B cell (primary cell): Measurements from ENCODE around the gene SCGB1D2. TPM values are rescaled to one million over a fixed set of nuclear protein-coding genes. Genes with fewer than 3 reads are reported as not detected.

Source experiments
- ATAC-seq: fragments of 200-7000 bp; cut with Tn5 transposase; one replicate; pipeline ENCODE4 v1.10.0; 2021; ENCODE audit warnings: low read depth, mild to moderate bottlenecking, moderate number of reproducible peaks, moderate library complexity
- CTCF ChIA-PET: fragments of 350-600 bp; sonication (Branson Sonifier 250); formaldehyde crosslinking; loops from one replicate; lab custom pipeline; 2021; ENCODE audit warnings: antibody characterized with exemption, inconsistent platforms; lab: Charles Lee
- POLR2A ChIA-PET: fragments of 350-600 bp; sonication (Branson Sonifier 250); formaldehyde crosslinking; loops from one replicate; lab custom pipeline; 2021; ENCODE audit warnings: antibody characterized with exemption; lab: Charles Lee
- DNase-seq: peaks from one replicate; pipeline ENCODE4 v3.0.0; 2013
- H2AFZ ChIP-seq: 2 replicates; pipeline ENCODE4 v1.6.1; 2012; ENCODE audit warnings: mild to moderate bottlenecking, low read depth, low read length; ENCODE audit not compliant: insufficient read depth, poor library complexity, severe bottlenecking
- H3K27ac ChIP-seq, 2 donors: 1 replicate in 1 of 2; 2 replicates in 1 of 2; pipeline ENCODE4 v1.5.1; 2012 to 2013; ENCODE audit warnings: low read length in 2 of 2, mild to moderate bottlenecking in 2 of 2, moderate library complexity in 1 of 2
- H3K27me3 ChIP-seq, 4 experiments: fragments of 200-600 bp in 1 of 4; sonication (generic) in 1 of 4; replicated peaks in 1 of 4; 1 replicate in 2 of 4; 2 replicates in 2 of 4; pipeline versions ENCODE4 v1.6.1 to v1.7.0; 2013 to 2016; ENCODE audit warnings: low read length in 3 of 4, mild to moderate bottlenecking in 2 of 4, mixed read lengths in 1 of 4, moderate library complexity in 1 of 4; ENCODE audit not compliant: insufficient read depth in 4 of 4, control insufficient read depth in 3 of 4; ENCODE audit errors: control extremely low read depth in 1 of 4
- H3K36me3 ChIP-seq, 2 experiments: replicated peaks in 1 of 2; 1 replicate in 1 of 2; 2 replicates in 1 of 2; pipeline versions ENCODE4 v1.6.1 to v1.7.1; 2013; ENCODE audit warnings: low read length in 1 of 2; ENCODE audit not compliant: insufficient read depth in 2 of 2, control insufficient read depth in 1 of 2; ENCODE audit errors: control extremely low read depth in 1 of 2, extremely low read depth in 1 of 2
- H3K4me1 ChIP-seq, 2 donors: fragments of 200-600 bp in 1 of 2; sonication (generic) in 1 of 2; 1 replicate in 1 of 2; 2 replicates in 1 of 2; pipeline versions ENCODE4 v1.5.1 to v1.6.1; 2013 to 2017; ENCODE audit warnings: low read length in 2 of 2; ENCODE audit not compliant: control insufficient read depth in 2 of 2, insufficient read depth in 2 of 2
- H3K4me2 ChIP-seq: replicated peaks from 2 replicates; pipeline ENCODE3; 2012; ENCODE audit warnings: mild to moderate bottlenecking, low read depth, low read length; ENCODE audit not compliant: poor library complexity, severe bottlenecking
- H3K4me3 ChIP-seq, 5 experiments: fragments of 200-600 bp in 1 of 5; sonication (generic) in 1 of 5; 1 replicate in 3 of 5; 2 replicates in 2 of 5; pipeline versions ENCODE4 v1.5.1 to v1.7.0; 2011 to 2016; ENCODE audit warnings: low read length in 4 of 5, mild to moderate bottlenecking in 4 of 5, low read depth in 2 of 5, control low read depth in 1 of 5, moderate library complexity in 1 of 5; ENCODE audit not compliant: insufficient read depth in 1 of 5; ENCODE audit errors: control extremely low read depth in 1 of 5, extremely low read depth in 1 of 5
- H3K79me2 ChIP-seq: fragments of 200-600 bp; sonication (generic); one replicate; pipeline ENCODE4 v1.6.0; 2016; ENCODE audit warnings: low read length; ENCODE audit not compliant: control insufficient read depth, insufficient read depth
- H3K9ac ChIP-seq: fragments of 200-600 bp; sonication (generic); 2 replicates; pipeline ENCODE4 v1.6.1; 2017; ENCODE audit warnings: mild to moderate bottlenecking, low read length, moderate library complexity
- H3K9me3 ChIP-seq, 3 donors: one replicate each; pipeline versions ENCODE4 v1.6.1 to v1.7.1; 2013; ENCODE audit warnings: low read length in 2 of 3; ENCODE audit not compliant: control insufficient read depth in 2 of 3, insufficient read depth in 1 of 3; ENCODE audit errors: control extremely low read depth in 1 of 3
- H4K20me1 ChIP-seq: 2 replicates; pipeline ENCODE4 v1.6.0; 2012; ENCODE audit warnings: mild to moderate bottlenecking, low read length; ENCODE audit not compliant: insufficient read depth, control insufficient read depth, poor library complexity, severe bottlenecking
- H3K27ac Mint-ChIP-seq: one replicate; pipeline ENCODE4 v1.8.0; 2021; ENCODE audit warnings: mixed read lengths
- H3K27me3 Mint-ChIP-seq: one replicate; pipeline ENCODE4 v1.8.0; 2021; ENCODE audit warnings: mixed read lengths
- H3K4me1 Mint-ChIP-seq: one replicate; pipeline ENCODE4 v1.8.0; 2021; ENCODE audit warnings: mixed read lengths
- H3K4me3 Mint-ChIP-seq: one replicate; pipeline ENCODE4 v1.8.0; 2021; ENCODE audit warnings: mixed read lengths
- H3K9me3 Mint-ChIP-seq: one replicate; pipeline ENCODE4 v1.8.0; 2022; ENCODE audit warnings: mixed read lengths; ENCODE audit not compliant: insufficient read depth
- EZH2 ChIP-seq: IDR thresholded peaks from 2 replicates; pipeline ENCODE4 v1.6.1; 2012; ENCODE audit warnings: borderline replicate concordance, low read depth, mild to moderate bottlenecking, moderate library complexity, low read length; ENCODE audit not compliant: insufficient read depth, poor library complexity, severe bottlenecking
- WGBS: methylation state at CpG from one replicate; pipeline ENCODE4 v1.1.5; 2013; ENCODE audit warnings: missing lambda C conversion rate; ENCODE audit not compliant: insufficient coverage; 5-methylcytosine and 5-hydroxymethylcytosine counted together
- intact Hi-C: fragments of 100-400 bp; cut with micrococcal nuclease; formaldehyde crosslinking; loops from one replicate; pipeline ENCODE4 v1.10.0; 2022
- polyA plus RNA-seq: library from polyadenylated mRNA; depleted of rRNA; stranded (reverse); fragments of >200 nt; gene quantifications from 2 replicates; pipeline ENCODE4 v1.2.3, GENCODE V29; 2012
- total RNA-seq, 2 donors: library from RNA; stranded (reverse); fragments of 120-200 nt in 1 of 2; gene quantifications; 1 replicate in 1 of 2; 2 replicates in 1 of 2; pipeline versions ENCODE4 v1.2.3 to v1.2.4, GENCODE V29; 2013 to 2022
- TF ChIP-seq, protein P1 (sequence below): fragments of 200-600 bp; IDR thresholded peaks from one replicate; pipeline ENCODE4 v1.8.0; 2022; ENCODE audit warnings: antibody characterized with exemption, mild to moderate bottlenecking

SCGB1D2 gene
- total and polyA plus RNA-seq, 2 donors (not counting 1 experiment from before 2014, with no cell fraction given): not detected

DNA sequence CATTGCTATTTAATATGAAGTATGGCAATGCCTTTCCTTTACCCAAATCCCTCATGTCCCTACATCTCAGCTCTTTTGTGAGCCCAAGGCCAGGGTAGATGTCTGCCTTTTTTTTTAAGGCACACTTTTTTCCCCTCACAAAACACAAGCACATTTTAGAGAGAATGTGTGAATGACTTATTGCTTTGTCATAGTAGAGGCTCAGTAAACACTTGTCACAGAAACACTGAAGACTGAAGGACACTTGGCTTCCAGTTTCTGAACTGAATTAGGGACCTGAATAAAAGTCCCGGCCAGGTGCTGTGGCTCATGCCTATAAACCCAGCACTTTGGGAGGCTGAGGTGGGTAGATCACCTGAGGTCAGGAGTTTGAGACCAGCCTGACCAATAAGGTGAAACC, 25.0 kb downstream of the SCGB1D2 start:
- POLR2A ChIA-PET: no interaction called here
- Mint-ChIP-seq H3K27me3 (peaks cover 37% of the 10 kb centered on the region), H3K9me3 (no peaks in the 10 kb centered on the region), H3K4me3 (no peak overlapping the region), H3K27ac (no peak overlapping the region), H3K4me1 (no peaks in the 10 kb centered on the region)
- Histone ChIP-seq H4K20me1 (no peaks in the 10 kb centered on the region), H3K27me3 (peaks cover 0 to 22% (median 0%) of the 10 kb centered on the region in 4 experiments), H3K4me3 (no peak overlapping the region), H3K9ac (no peak overlapping the region), H3K27ac (no peak overlapping the region), H2AFZ (no peak overlapping the region), H3K9me3 (peaks cover 0 to 2% (median 0%) of the 10 kb centered on the region in 3 donors), H3K79me2 (no peaks in the 10 kb centered on the region), H3K36me3 (no peaks in the 10 kb centered on the region), H3K4me2 (no peak overlapping the region), H3K4me1 (no peaks in the 10 kb centered on the region)
- TF ChIP-seq, protein P1, sequence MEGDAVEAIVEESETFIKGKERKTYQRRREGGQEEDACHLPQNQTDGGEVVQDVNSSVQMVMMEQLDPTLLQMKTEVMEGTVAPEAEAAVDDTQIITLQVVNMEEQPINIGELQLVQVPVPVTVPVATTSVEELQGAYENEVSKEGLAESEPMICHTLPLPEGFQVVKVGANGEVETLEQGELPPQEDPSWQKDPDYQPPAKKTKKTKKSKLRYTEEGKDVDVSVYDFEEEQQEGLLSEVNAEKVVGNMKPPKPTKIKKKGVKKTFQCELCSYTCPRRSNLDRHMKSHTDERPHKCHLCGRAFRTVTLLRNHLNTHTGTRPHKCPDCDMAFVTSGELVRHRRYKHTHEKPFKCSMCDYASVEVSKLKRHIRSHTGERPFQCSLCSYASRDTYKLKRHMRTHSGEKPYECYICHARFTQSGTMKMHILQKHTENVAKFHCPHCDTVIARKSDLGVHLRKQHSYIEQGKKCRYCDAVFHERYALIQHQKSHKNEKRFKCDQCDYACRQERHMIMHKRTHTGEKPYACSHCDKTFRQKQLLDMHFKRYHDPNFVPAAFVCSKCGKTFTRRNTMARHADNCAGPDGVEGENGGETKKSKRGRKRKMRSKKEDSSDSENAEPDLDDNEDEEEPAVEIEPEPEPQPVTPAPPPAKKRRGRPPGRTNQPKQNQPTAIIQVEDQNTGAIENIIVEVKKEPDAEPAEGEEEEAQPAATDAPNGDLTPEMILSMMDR: no peak
- no peak for TF ChIP-seq EZH2
- ATAC-seq: no peak
- DNase-seq: no peak
- CTCF ChIA-PET: no interaction called here
- intact Hi-C loops: no loop called here
- WGBS: 100% methylated on average over 1 of the region's 1 CpG

DNA sequence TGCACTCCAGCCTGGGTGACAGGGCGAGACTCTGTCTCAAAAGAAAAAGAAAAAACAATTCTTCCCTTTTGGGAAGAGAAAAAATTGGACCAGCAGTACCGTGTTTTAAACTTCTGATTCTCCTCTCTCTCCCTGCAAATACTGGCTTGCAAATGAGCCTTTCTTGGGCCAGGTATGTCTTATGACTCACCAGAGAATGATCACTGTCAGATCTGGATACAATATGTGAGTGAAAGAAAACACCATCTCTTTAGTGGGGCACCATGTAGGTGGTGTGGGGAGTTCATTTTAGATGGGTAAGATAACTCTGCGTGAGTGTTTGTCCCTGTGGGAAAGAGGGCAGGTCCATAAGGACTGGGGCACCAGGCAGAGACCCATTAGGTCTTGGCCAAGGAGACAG, 25.5 kb downstream of the SCGB1D2 start:
- intact Hi-C loops: no loop called here
- Mint-ChIP-seq H3K4me1 (no peaks in the 10 kb centered on the region), H3K4me3 (no peak overlapping the region), H3K27me3 (peaks cover 37% of the 10 kb centered on the region), H3K9me3 (no peaks in the 10 kb centered on the region), H3K27ac (no peak overlapping the region)
- no peak overlapping the region for H3K4me2 ChIP-seq
- H2AFZ ChIP-seq: no peak overlapping the region
- H3K27me3 ChIP-seq: peaks cover 0 to 22% (median 0%) of the 10 kb centered on the region in 4 experiments
- WGBS: 83% methylated on average over 1 of the region's 3 CpGs
- CTCF ChIA-PET: no interaction called here
- DNase-seq (no peak), ATAC-seq (no peak)
- H3K27ac ChIP-seq: no peak overlapping the region
- no peaks in the 10 kb centered on the region for H3K79me2 ChIP-seq
- peaks cover 0 to 2% (median 0%) of the 10 kb centered on the region in 3 donors for H3K9me3 ChIP-seq
- POLR2A ChIA-PET: no interaction called here
- H3K4me1 ChIP-seq: no peaks in the 10 kb centered on the region
- H3K9ac ChIP-seq: no peak overlapping the region
- no peaks in the 10 kb centered on the region for H4K20me1 ChIP-seq
- H3K4me3 ChIP-seq: no peak overlapping the region
- TF ChIP-seq, protein P1: no peak
- no peak for TF ChIP-seq EZH2
- no peaks in the 10 kb centered on the region for H3K36me3 ChIP-seq
